Fibroblast of pulmonary artery (primary cell): ENCODE results near the gene DENND1A.

ENCODE experiments used
- DNase-seq: peaks from one replicate; pipeline ENCODE4 v3.0.0-alpha.2; 2010; ENCODE audit warnings: low read depth
- H3K4me3 ChIP-seq: replicated peaks from 2 replicates; pipeline ENCODE4 v1.5.1; 2011; ENCODE audit warnings: low read depth, mild to moderate bottlenecking, control low read depth, low read length, moderate library complexity
- TF ChIP-seq, protein P1 (sequence below): IDR thresholded peaks from 2 replicates; pipeline ENCODE4 v1.5.1; 2011; ENCODE audit warnings: mild to moderate bottlenecking, control low read depth, low read length, inconsistent platforms; ENCODE audit errors: missing control alignments

DENND1A gene

DNA sequence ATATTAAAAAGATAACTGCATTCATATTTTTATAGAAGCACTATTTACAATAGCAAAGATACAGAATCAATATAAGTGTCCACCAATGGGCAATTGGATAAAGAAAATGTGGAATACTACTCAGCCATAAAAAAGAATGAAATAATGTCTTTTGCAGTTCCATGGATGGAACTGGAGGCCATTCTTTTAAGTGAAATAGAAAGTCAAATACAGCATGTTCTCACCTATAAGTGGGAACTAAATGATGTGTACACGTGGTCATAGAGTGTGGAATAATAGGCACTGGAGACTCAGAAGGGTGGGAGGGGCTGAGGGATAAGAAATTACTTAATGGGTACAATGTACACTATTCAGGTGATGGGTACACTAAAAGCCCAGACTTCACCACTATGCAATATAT, 53.2 kb downstream of the DENND1A start:
- TF ChIP-seq, protein P1, sequence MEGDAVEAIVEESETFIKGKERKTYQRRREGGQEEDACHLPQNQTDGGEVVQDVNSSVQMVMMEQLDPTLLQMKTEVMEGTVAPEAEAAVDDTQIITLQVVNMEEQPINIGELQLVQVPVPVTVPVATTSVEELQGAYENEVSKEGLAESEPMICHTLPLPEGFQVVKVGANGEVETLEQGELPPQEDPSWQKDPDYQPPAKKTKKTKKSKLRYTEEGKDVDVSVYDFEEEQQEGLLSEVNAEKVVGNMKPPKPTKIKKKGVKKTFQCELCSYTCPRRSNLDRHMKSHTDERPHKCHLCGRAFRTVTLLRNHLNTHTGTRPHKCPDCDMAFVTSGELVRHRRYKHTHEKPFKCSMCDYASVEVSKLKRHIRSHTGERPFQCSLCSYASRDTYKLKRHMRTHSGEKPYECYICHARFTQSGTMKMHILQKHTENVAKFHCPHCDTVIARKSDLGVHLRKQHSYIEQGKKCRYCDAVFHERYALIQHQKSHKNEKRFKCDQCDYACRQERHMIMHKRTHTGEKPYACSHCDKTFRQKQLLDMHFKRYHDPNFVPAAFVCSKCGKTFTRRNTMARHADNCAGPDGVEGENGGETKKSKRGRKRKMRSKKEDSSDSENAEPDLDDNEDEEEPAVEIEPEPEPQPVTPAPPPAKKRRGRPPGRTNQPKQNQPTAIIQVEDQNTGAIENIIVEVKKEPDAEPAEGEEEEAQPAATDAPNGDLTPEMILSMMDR = no peak
- DNase-seq = no peak
- no peak overlapping the region for H3K4me3 ChIP-seq

DNA sequence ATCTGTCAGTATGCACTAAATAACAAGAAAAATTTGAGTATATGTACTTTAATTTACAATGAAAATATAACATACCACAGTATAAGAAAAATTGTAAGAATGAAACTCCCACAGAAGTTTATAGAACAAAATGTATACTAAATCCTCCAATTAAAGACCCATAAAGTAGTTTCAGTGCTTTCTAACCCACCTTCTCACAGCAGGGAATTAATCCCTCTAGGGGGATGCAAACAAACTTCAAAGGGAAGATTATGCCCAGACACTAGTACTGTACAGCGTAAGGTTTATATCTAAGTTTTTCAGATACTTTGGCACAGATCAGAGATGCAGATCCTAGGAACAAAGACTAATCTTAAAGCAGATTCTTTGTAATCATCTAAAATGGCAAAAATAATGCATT, 57.2 kb downstream of the DENND1A start:
- TF ChIP-seq, protein P1 = no peak
- DNase-seq = no peak
- no peak overlapping the region for H3K4me3 ChIP-seq

- DNase-seq = no peak
- no peak overlapping the region for H3K4me3 ChIP-seq
- TF ChIP-seq, protein P1 = no peak
Measured at GRCh38 chr9:123871781-123872180, 58.1 kb downstream of the DENND1A start.

DNA sequence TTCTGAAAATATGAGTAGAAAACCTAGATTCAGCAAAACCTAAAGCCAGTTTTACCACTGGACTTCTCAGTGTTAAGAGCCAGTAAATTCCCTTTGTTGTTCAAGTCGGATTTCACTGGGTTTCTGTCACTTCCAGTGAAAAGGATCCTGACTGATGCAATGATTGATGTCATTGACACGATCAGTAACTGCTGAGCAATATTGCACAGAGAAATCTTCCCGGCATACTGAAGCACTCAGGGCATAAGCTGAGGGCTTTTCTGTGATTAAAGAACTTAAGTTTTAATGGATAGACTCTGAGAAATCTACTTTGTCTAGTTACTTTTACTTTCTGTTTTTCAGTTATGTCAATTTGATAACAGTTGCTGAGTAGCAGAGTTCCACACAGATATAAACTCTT, 61.9 kb downstream of the DENND1A start:
- no peak for DNase-seq
- no peak overlapping the region for H3K4me3 ChIP-seq
- TF ChIP-seq, protein P1 = no peak

DNA sequence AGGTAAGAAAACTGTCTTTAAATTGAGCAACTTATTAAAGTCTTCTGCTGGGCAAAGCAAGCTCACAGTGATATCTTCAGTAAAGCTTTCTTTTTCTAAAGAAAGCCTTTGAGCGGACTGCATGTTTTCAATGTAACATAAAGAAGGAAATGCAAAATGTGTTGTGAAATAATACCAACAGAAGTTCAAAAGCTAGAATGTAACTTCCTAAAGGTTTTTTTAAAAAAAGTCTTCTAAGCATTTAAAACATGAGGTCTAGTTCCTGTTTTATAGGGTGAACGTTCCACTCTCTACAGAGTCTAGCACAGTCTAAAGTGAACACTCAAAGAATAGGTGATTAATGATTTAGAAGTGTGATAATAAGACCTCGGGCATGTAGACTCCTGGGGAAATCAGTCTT, 62.9 kb downstream of the DENND1A start:
- H3K4me3 ChIP-seq = no peak overlapping the region
- peak; percentile 10 for DNase-seq
- TF ChIP-seq, protein P1 = no peak

DNA sequence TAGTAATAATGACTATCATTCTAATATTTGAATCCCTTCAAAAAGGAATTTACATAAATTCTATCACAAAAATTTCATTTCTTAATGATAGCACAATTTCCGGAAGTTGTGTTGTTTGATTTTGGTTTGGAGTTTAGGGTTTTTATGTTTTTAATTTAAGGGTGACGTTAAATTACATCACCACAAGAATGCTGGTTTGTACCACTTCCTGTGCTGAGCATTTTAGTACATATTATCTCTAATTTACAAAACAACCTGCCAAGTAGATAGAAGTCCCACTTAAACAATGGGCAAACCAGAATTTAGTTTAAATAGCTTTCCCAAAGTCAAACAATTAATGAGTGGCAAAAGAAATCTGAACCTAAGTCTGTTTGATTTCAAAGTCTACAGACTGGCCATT, 63.4 kb downstream of the DENND1A start:
- H3K4me3 ChIP-seq = no peak overlapping the region
- peak; percentile 70 for DNase-seq
- TF ChIP-seq, protein P1 = no peak

GRCh38 chr9:123865226-123866000, 64.5 kb downstream of the DENND1A start:
- H3K4me3 ChIP-seq = no peak overlapping the region
- TF ChIP-seq, protein P1 = no peak
- no peak for DNase-seq
